Stimulated activated CD8-positive, alpha-beta memory T cell treated with anti-CD3 and anti-CD28 coated beads, Interleukin-4, amount 100 ng/mL, for 1 hour (primary cell): ENCODE results near the gene CDH13.

Experiments
- DNase-seq, 2 donors: peaks; one replicate each; pipeline ENCODE4 v3.0.0-alpha.2; 2020; ENCODE audit warnings: low read depth in 2 of 2, low spot score in 1 of 2

CDH13 gene

DNA sequence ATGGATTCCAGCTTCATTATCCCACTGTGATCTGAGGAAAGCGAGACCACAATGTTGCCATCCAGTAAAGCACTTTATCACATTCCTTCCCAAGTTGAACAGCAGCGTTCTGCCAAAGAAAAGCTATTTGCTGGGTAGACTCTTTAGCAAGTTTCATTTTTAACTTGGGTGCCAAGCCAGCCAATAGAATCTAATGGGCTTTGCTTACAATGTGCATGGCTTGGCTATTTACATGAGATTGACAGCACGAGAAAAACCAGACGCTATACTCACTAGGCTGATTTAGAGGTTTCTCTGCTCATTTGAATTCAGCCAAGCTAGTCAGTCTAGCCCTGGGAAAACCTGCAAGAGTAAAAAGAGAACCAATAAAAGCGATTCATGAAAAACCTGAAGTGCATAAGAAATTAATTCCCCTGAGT, 108.9 kb downstream of the CDH13 start:
- no peak for DNase-seq

DNA sequence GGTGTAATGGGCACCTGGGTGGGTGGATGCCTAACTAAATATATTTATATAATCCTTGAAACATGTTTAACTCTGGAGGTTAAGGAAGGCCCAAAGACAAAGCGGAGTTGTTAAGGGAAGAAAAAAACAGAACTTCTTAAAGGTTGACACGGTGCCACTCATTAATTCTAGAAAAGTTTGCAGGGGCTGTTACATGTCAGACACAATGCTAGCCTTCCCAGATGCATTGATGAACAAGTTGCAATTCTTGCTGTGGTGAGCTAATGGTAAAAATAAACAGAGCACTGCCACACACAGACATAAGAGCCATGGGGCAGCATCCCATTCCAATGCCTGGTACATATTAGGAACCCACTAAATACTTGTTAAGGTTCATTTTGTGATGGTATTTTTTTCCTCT, 109.5 kb downstream of the CDH13 start:
- DNase-seq = no peak

DNA sequence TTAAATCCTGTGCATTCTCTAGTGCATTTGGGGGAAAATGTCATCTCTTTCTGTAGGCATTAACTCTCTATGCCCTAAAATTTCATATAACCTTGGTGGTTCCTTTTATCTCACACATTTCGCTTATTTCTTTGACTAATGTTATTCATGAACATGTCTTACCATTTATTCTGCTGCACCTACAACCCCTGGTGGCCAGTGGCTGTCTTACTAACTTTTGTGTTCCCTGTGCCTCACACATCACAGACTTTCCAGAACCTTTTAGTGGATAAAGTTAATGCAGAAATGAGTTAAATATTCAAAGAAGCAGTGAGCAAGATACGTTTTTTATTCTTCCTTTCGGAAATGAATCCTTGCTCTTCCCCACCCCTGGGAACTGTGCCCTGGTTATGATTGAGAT, 111.9 kb downstream of the CDH13 start:
- DNase-seq = no peak

DNA sequence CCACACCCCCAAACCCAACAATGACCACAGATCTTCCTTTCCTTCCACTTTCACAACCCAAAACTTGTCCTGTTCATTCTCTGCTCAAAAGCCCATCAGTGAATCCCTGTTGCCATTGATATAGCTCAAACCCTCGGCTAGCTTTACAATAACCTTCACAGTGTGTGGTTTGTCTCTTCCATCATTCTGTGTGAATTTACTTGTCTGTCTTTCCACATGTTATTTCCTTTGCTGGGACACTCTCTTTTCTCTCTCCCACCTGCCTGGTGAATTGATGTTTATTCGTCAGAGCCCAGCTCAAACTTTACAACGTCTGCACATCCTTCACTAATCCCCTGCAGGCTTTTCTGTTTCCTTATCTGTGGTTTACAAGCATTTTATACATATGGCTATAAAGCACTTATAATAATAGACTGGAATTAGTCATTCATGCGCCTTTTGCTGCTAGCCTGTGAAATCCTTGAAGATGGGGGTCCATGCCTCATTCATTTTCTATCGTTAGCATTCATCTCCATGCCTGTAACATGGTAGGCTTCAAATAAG, 114.4 kb downstream of the CDH13 start:
- no peak for DNase-seq

DNA sequence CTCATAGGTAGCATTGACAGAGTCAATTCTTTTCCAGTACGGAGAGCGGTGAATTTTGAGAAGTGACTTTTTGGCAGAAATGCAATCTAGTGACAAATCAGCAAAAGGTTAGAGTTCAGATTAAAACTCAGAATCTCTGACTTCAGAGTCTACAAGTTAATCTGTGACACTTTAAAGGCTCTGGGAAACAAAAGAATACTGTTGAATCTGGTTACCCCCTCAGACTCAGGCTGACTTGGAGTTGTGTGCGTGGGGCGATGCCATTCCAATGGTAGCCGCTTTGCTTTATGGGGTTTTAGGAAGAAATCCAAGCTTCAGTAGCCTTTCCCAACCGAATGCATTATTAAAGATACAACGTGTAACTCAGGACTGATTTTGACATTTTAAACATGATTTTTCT, 118.2 kb downstream of the CDH13 start:
- no peak for DNase-seq

DNA sequence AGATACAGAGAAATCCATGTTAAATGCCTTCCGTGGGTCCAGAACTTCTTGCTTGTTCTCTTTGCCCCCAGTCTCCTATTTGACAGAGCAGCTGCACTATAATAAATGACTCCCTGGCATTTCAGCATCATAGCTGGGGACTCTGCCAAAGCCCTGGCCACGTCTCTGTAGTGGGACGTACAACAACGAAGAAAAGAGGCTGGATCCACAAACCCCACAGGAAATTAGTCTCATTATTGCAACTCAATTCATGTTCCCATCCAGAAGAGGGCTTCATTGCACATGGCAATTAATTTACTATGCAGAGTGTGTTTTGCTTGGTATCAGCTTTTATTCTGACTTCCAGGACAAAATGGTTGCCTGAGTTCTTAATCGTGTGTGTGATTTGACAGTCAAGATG, 121.3 kb downstream of the CDH13 start:
- no peak for DNase-seq

DNA sequence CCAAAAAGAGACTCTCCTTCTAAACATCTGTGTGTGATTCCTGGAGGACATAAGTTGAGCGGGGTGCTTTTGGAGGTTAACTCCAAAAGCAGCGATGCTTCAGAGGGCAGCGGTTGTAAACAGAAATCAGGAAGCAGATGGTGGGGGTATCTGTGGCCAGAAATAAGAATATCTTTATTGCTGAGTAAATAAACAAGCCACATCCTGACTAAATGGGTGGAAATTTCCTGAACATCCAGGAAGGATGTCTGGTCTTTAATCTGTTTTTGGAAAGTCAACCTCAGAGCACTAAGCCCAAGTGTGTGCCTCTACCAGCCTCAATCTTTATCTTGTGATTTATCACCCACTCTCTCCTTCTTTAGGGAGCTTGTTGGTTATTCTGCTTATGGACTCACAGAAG, 123.3 kb downstream of the CDH13 start:
- no peak for DNase-seq

DNA sequence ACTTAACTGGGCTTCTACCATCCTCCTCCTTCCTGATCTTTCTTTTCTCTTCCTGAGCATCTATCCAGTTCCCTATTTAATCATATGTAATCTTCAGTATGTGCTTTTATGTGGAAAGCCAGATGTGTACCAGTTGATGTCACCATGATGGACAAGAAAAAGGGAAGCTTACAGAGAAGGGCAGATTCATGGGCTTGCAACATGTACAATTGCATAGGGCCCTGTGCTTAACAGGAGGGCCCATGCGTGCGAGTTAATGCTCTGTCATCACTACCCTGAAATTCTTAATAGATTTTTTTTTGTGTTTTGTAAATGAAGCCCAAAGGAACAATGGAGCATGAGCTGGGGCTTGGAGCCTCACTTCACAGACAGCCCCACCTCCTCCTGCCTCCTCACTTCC, 124.3 kb downstream of the CDH13 start:
- DNase-seq = no peak

DNA sequence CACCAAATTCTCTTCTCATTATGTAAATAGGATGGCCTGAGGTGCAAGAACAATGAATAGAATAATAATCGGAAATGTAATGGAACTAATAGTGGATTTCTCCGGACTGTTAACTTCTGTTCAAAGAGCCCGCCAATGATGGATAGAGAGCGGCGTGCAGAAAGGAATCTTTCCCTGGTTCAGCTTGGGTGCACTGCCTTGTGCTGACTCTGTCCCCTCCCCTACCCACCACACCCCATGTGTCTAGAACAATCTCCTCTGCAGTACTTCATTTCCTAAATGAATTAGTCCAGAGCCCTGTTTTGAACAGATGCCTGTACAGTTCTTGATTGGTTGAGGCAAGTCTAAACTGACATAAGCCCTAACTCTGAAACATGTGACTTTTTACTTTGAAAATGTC, 125.4 kb downstream of the CDH13 start:
- DNase-seq = no peak

DNA sequence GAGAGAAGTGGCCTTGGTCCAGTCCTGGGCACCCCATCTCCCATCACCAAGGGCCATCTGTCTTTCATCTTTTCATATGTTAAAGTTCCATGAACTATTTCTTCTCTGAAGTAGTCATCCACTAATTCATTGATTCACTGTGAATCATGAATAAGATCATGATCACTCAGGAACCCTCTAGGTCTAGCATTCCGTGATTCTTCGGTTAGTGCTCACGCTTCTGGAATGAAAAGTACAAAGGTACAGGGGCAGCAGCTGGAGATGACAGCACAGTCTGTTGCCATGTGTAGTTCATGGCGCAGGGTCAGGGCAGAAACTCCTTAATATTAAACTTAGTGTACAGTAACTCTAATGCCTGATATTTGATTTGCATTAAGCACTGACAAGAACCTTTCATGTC, 127.1 kb downstream of the CDH13 start:
- no peak for DNase-seq

DNA sequence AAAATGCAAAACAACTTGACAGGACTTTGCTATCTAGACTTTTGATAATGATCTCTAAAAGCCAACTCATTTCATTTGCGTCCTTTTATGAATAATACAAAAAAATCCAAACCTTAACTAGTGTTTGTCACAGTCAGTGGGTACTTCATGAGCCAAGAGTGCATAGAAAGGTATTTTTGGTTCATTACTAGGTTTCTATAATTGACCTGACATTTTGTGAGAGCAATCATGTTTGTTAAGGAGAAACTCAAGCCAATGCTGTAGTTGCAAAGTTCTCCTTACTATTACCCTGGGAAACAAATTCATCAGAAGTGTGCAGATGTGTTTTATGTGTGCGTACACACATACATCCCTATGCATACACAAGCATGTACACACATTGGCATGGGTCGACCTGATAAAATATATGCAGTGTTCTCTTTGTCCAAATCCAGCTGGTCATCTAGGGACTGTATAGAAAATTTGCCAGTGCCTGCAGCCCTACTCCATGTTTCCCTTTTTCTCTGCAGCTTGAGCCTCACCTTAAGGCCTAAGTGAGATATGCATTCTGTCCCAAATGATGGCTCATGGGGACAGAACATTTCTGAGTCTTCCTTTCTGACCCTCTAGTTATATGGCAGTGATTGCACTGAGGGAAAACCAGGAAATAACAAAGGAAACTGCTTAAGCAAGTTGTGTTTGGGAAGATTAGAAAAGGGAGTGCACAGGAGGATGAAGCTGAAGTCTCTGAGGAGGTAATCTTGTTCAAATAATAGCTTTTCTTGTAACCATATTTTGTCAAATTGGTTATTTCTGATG, 128.1 kb downstream of the CDH13 start:
- no peak for DNase-seq

DNA sequence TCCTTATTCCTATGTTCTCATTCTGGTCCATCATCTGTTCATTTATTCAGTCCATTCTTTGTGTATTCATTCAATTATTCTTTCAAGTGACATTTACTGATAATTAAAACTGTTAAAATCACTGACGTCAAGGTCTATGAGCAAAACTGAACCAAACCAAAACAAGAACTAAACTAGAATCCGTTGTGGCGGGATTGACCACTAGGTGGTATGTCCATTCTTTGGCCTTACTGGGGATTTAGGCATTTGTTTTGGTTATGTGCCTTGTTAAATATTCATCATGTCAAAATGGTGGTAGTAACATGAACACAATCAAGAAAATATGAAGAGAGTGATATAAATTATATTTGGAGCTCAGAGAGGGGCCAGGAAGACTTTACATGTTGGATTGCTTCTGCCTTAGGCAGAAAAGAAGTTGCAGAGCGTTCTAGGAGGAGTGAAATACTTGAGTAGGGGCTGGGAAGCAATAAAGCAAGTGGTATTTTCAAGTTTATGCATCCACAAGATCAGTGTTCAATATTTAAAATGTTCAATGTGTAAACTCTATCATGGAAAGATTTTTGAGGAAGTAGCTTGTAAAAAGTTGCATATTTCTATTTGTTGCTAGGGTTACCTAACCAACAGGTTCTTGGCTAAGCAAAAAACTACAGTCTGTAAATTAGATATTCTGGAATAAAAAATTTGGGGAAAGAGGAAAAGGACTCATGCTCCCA, 129.0 kb downstream of the CDH13 start:
- no peak for DNase-seq

DNA sequence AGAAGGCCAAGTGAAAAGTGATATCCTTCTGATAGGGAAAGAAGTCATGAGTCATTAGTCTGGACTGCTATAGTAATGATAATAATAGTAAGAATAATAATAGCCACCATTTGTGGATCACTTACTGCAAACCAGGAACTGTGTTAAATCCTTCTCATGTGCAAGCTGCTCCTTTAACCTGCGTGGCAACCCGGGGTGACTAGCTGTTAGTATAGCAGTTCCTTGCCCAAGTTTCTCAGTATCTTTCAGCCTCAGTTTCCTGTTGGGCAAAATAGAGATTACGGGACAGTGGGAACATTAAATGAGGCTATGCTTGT, 129.5 kb downstream of the CDH13 start:
- no peak for DNase-seq

DNA sequence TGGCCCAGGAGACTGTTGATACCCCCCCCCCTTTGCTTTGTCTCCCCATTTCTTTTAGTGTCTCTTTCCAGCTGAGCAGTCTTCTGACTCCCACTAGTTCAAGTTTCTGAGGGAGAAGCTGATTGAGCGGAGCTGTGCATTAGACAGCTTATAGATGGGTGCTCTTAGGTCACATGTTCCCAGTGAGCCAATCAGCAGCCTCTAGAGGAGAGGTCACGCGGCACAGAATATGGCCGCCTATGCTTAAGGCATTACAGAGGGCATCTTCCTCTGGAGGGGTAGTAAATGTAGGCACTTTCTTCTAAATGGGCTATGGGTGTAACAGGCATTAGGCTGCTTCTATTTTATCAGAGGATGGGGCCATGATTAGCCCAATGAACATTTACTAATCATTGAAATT, 131.6 kb downstream of the CDH13 start:
- no peak for DNase-seq

DNA sequence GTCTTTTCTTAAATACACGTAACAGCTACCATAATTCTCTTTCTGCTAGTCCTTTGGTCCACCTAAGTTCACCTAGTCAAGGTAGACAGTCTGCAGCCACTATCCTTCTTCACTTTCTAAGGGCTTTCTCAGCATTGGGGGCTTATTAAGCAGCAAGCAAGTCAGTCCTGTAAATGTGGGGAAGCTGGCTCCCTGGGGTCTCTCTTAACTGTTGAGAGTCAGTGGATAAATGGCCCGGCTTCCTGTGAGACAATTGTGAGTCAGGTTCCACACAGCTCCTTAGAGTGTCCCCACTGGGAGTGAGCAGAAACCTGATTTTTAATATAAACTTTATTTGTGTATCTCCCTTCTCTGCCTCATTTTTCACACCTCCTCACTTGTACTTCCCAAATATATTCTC, 132.1 kb downstream of the CDH13 start:
- no peak for DNase-seq

DNA sequence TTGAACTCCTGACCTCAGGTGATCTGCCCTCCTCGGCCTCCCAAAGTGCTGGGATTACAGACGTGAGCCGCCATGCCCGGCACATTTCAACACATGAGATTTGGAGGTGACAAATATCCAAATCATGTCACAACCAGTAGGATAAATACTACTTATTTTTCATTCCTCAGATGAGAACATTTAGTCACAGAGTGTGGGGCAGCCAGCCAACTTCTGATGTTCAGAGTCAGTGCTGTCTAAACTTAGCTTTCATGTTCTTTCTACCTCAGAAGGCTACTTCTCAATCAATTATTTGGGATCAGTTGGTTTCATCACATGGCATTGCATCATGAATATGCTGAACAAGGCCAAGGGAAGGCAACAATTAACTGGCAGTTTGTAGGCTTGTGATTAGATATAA, 134.5 kb downstream of the CDH13 start:
- no peak for DNase-seq

DNA sequence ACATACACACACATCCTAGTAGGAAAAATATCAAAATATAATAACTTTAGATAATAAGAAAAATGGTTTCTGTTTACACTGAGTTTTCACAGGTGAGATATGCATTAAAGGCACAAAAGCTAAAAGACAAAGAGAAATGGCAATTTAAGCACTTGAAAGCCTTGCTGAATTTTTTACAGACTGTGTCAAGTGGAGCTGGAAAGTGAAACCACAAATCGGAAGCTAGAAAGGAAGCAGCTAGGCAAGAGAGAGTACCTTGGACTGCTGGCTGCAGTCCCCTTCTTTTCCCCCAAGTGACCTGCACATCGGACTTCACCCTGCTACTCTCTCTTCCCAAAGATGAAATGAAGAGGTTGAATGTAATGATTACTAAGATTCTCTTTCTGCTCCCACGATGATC, 135.1 kb downstream of the CDH13 start:
- no peak for DNase-seq

DNA sequence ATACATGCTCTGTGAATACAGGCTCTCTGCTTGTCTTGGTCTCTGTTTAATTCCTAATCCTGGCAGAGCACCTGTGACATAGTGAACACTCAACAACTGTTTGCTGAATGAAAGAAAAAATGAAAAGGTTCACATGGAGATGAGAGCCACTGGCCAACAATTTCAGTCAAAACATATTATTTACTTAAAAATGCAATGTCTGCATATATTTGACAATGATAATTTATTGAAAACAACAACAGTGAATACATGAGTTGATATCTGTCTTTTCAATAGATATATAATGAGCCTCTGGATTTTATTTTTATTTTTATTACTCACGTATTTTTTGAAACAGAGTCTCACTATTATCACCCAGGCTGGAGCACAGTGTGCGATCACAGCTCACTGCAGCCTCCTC, 136.6 kb downstream of the CDH13 start:
- DNase-seq = no peak

DNA sequence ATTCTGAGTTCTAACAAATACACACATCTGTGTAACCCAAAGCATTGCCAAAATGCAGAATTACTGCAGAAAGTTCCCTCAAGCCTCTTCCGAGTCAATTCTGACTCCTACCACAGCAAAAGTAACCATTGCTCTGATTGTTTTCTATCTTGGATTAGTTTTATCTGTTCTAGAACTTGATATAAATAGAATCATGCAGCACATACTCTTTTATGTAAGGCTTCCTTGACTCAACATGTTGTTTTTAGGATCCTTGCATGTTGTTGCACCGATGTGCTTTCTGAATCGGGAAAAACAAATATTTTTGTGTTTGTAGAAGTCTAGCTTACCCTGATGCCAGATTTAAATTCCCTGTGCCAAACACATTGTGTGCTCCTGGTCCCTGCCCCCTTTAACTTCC, 140.4 kb downstream of the CDH13 start:
- DNase-seq = no peak

DNA sequence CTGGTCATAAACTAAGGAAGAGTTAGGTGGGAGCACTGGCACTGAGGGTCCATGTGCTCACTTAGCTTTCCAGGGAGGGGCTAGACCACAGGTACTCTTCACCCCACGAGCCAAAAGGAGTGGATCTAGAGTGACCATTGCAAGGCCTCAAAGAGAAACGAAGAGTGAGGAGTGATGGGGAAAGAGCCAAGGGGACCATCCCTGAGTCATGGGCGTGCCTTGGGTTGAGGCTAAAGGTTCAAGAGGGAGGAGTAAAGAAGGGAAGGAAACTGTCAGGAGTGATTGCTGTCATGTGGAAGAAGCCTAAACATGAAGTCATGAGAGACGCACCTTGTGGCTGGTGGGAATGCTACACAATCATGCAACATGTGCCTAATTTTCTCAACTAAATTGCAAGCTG, 141.0 kb downstream of the CDH13 start:
- no peak for DNase-seq

DNA sequence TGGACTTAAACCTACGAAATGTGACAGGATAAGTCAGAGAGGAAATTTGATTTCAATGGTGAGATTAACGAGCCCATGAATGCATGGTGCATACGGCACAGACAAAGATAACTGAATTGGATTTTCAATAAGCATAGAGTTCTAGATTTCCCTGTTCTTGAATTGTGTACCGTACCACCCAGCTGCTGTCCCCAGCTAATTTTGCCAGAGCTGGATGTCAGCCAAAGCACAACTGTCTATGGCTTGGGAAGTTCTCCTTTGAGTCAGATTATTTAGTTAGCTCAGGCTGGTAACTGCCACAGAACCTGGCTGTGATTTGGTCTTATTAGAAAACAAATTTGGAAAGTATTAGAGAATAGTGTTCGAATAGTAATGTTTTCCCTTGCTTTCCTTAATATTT, 143.1 kb downstream of the CDH13 start:
- no peak for DNase-seq

DNA sequence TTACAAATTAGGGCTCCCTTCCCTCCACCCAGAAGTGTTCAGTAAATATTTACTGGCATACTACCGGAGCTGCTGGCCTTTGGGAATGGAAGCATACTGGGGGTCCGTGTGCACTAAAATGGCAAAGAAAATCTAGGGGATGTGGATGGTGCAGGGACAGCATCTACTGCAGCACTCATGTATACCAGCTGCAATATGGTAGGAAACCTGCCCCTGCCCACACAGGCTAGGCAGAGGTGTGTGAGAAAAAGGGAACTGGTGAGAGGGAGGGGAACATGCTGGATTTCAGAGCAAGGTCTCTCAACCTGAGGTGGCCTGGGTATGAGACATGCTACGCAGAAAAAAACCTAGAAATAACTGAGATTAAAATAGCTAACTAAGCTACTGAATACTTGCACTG, 145.4 kb downstream of the CDH13 start:
- DNase-seq = no peak

DNA sequence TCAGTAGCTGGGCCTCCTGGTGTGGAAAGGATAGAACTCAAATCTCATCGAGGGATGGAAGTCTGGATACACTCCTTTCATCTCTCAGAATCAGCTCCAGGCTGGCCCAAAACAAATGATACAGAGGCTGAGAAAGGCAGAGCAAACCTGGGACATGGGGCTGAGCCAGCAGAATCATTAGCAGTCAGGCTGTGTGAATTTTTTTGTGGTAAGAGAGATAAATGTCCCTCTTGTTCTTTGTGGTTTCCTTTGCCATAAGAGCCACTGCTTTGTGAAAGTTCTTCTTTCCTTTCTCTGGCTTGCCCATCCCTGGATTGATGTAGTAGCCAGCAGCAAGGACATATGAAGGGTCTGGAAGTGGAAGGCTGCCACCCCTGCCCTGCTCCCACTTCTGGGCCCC, 146.2 kb downstream of the CDH13 start:
- DNase-seq = no peak
